ENCODE data around the gene CRAT.

CRAT gene

DNA sequence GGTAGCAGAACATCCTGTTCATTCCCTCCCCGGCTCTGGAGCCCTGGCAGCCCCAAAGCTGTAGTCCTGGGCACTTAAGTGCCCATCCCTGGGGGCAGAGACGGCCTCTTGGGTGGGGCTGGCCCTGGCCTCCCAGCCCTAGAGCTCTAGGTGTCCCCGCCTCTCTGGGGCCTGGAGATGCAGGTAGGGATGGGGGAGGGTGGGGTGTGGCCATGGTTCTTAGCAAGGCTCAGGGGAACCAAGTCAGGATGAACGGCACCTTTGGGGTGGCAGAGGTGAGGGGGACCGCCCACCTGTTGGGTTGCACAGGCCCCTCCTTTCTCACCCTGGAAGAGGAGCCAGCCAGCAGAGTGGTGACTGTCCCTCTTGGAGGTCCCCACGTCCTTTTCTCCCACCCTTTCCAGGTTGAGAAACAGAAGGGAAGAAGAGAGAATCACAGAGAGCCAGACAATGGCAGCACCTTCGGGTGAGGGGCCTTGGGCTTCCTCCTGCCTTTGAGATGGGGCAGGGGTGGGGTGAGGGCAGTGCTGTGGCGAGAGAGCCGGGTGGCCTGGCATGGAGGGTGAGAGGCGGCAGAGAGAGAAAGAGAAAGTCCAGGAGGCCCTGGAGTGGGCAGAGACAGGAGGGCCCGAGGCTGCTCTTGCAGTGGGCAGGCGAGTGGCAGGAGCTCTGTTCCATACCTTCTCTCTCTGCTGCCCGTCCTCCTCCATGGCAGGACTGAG, 2.3 kb downstream of the CRAT start:
- ATAC-seq (no peak), DNase-seq (ENCODE audit: low spot score in 2 of 2) (no peak)
- H3K9me3 Mint-ChIP-seq: no peaks in the 10 kb centered on the region
- peaks cover 15% of the 10 kb centered on the region for H3K4me1 Mint-ChIP-seq
- peaks cover 10% of the 10 kb centered on the region for H3K36me3 Mint-ChIP-seq
- H3K27ac Mint-ChIP-seq: no peak overlapping the region
- peak overlapping the region; percentile 86 for H3K4me3 Mint-ChIP-seq

DNA sequence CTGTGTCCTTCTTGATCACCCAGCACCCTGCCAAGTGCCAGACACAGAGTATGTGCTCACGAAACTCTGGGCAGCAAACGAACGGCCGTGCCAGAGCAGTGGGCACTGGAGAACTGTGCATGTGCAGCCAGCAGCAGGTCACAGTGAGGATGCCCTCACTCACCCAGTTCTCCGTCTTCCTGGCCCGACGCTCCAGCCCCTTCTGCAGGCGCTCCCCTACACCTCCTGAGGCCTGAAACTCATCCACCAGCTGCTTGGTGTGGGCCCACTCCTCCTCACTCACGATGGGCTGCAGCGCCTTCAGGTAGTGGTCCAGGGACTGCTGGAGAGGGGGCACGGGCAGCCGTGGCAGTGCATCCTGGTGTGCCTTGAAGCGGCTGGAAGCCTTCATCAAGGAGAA, 2.9 kb downstream of the CRAT start:
- Mint-ChIP-seq H3K4me1 (peaks cover 15% of the 10 kb centered on the region), H3K27ac (no peak overlapping the region), H3K36me3 (peaks cover 8% of the 10 kb centered on the region)

DNA sequence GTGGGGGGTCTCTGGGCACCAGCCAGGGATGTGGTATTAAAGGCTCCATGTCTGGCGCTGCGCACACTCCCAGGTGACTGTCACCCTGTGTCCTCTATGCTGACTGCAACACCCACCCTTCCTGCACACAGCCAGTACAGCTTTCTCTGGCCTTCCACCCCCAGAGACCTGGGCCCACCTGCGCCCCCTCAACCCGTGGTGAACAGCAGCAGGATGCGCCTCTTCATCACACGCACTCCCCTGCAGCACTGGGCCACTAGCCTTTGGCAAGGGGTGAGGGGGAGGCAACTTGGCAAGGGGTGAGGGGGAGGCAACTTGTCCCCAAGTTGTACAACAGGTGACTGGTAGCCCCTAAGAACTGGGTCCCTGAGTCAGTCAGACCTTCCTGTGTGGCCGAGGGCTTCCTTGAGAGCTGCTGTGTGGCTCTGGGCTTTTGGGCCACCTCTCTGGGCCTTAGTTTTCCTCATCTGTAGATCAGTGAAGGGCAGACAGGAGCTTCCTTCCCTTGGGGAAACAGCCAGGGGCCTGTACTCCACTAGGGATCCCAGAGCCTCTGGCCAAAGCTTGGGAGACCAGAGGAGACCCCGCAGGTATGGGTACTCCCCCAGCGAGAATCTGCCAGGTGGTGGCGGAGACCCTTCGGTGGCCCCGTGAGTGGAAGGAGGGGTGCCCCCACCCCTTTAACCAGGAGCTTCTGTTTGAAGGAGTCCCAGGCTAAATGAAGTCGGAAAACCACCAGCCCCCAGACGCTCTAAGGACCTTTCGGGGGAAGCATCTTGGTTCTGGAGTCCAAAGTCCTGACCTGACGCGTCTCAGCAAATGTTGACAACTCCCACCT, 4.5 kb downstream of the CRAT start:
- H3K4me3 Mint-ChIP-seq: no peak overlapping the region
- H3K27ac Mint-ChIP-seq: peak overlapping the region; percentile 18
- H3K36me3 Mint-ChIP-seq: peaks cover 8% of the 10 kb centered on the region
- DNase-seq (ENCODE audit: low spot score in 2 of 2) (no peak), ATAC-seq (no peak)
- H3K4me1 Mint-ChIP-seq: peaks cover 15% of the 10 kb centered on the region
- no peaks in the 10 kb centered on the region for H3K9me3 Mint-ChIP-seq

More for the DNA sequence above, 2.9 kb downstream of the CRAT start:
- DNase-seq (ENCODE audit: low spot score in 2 of 2) (no peak), ATAC-seq (no peak)
- no peak overlapping the region for H3K4me3 Mint-ChIP-seq
- H3K9me3 Mint-ChIP-seq: no peaks in the 10 kb centered on the region

DNA sequence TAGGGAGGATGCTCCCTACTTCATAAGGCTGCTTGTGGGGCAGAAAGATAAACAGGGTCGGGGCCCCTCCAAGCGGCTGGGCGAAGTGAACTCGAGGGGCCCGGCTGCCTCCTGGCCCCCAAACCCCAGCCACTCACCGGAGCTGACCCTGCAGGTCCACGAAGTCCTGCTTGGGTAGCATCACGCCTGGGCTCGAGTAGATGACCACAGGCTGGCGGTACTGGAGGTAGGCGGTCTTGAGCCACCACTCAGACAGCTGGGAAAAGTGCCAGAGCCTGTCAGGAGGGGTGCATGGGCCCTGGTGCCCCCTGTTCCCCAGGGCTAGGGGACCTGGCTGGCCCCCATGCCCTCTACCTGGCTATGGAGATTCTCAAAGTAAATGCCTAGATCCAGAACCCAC, 6.5 kb downstream of the CRAT start:
- H3K36me3 Mint-ChIP-seq: peaks cover 8% of the 10 kb centered on the region
- peaks cover 7% of the 10 kb centered on the region for H3K4me1 Mint-ChIP-seq
- H3K27ac Mint-ChIP-seq: no peak overlapping the region
- no peak for ATAC-seq
- no peak overlapping the region for H3K4me3 Mint-ChIP-seq
- DNase-seq (ENCODE audit: low spot score in 2 of 2): no peak
- H3K9me3 Mint-ChIP-seq: no peaks in the 10 kb centered on the region

DNA sequence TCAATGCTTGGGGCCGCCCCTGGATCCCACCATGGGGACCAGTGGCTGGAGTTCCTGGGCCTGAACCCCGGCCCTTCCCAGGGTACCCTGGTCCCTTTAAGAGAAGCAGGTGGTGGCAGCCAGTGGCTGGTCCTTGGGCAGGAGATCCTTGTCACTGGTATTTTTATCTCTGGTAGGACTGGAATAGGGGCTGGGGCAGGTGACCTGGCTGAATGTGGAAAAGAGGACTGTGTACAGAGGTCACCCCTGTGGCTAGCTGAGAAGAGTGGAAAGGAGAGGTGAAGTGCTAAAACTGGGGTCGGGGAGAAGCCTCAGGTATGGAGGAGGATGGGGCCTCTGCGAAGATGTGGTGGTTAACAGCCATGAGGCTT, 7.0 kb downstream of the CRAT start:
- H3K36me3 Mint-ChIP-seq: peaks cover 8% of the 10 kb centered on the region
- H3K27ac Mint-ChIP-seq: no peak overlapping the region
- DNase-seq (ENCODE audit: low spot score in 2 of 2): no peak
- peaks cover 2% of the 10 kb centered on the region for H3K4me1 Mint-ChIP-seq
- no peaks in the 10 kb centered on the region for H3K9me3 Mint-ChIP-seq
- no peak overlapping the region for H3K4me3 Mint-ChIP-seq
- no peak for ATAC-seq

- Mint-ChIP-seq H3K27ac (no peak overlapping the region), H3K36me3 (peaks cover 8% of the 10 kb centered on the region), H3K9me3 (no peaks in the 10 kb centered on the region), H3K4me3 (no peak overlapping the region), H3K4me1 (no peaks in the 10 kb centered on the region)
- DNase-seq (ENCODE audit: low spot score in 2 of 2): no peak
- peak; percentile 50 for ATAC-seq
These were observed 7.6 kb downstream of the CRAT start for GRCh38 chr9:129102791-129103594.

GRCh38 chr9:129102095-129102525, 8.5 kb downstream of the CRAT start:
- no peaks in the 10 kb centered on the region for H3K9me3 Mint-ChIP-seq
- H3K27ac Mint-ChIP-seq: peak overlapping the region; percentile 74
- H3K4me3 Mint-ChIP-seq: no peak overlapping the region
- no peaks in the 10 kb centered on the region for H3K4me1 Mint-ChIP-seq
- DNase-seq (ENCODE audit: low spot score in 2 of 2): no peak
- no peak for ATAC-seq
- peaks cover 6% of the 10 kb centered on the region for H3K36me3 Mint-ChIP-seq

DNA sequence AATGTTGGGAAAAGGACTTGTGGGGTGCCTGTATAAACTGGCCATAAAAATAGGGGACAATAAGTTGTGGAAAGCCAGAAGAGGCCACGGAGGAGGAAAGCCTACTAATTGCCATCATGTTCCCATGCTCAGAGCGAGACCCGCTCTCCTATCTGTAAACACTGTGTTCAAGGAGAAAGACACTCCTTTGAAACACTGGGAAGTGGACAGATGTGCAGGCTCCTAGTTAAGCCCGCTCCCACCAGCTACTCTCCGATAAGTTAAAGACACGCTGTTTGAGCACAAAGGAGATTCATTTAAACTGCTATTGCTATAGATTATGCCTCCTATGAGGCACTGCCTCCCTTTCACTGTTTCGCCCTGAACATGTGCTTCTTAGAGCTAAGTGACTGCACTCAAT, 9.3 kb downstream of the CRAT start:
- Mint-ChIP-seq H3K27ac (peak overlapping the region; percentile 74), H3K4me1 (no peaks in the 10 kb centered on the region), H3K36me3 (no peaks in the 10 kb centered on the region), H3K9me3 (no peaks in the 10 kb centered on the region), H3K4me3 (no peak overlapping the region)
- ATAC-seq: no peak
- no peak for DNase-seq (ENCODE audit: low spot score in 2 of 2)

DNA sequence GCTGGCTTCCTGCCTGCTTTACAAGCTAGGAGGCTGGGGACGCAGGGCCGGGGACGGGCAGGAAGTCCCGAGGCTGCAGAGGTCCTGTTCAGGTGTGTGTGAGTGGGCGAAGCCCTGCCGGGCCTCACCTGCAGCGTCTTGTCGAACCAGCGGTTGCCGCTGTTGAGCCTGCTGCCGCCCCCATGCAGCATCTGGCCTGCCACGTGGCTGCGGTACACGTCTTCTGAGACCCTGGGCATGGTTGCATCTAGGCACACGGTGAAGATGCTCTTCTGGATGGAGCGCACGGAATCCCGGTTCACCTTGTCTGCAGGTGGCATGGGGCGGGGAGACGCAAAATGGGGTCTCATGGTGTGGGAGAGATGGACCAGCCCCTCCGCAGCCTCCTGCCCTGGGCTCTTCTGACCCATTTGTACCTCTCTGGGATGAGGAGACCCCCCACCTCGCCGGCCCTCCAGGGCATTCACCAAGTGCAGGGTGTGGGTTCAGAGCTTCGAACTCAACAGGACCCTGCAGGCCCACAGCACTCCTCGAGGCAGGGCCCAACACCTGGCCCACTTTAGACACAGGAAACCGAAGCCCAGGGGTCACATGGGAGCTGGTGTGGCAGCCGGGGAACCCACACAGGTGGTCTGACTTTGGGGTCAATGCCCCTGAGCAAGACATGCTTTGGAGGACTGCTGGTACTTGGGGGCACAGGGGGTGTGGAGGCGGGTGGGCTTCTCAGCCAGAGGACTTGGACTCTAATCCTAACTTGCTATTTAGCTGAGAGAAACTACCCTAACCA, 10.0 kb downstream of the CRAT start:
- DNase-seq (ENCODE audit: low spot score in 2 of 2): no peak
- ATAC-seq: no peak
- no peaks in the 10 kb centered on the region for H3K9me3 Mint-ChIP-seq
- H3K27ac Mint-ChIP-seq: peak overlapping the region; percentile 74
- no peaks in the 10 kb centered on the region for H3K36me3 Mint-ChIP-seq
- no peak overlapping the region for H3K4me3 Mint-ChIP-seq
- no peaks in the 10 kb centered on the region for H3K4me1 Mint-ChIP-seq

GRCh38 chr9:129098328-129098727, 12.3 kb downstream of the CRAT start:
- H3K4me3 Mint-ChIP-seq: no peak overlapping the region
- H3K4me1 Mint-ChIP-seq: peaks cover 5% of the 10 kb centered on the region
- H3K36me3 Mint-ChIP-seq: no peaks in the 10 kb centered on the region
- DNase-seq (ENCODE audit: low spot score in 2 of 2) (no peak), ATAC-seq (no peak)
- H3K9me3 Mint-ChIP-seq: no peaks in the 10 kb centered on the region
- no peak overlapping the region for H3K27ac Mint-ChIP-seq

- peaks cover 6% of the 10 kb centered on the region for H3K4me1 Mint-ChIP-seq
- DNase-seq (ENCODE audit: low spot score in 2 of 2) (no peak), ATAC-seq (no peak)
- no peak overlapping the region for H3K27ac Mint-ChIP-seq
- no peak overlapping the region for H3K4me3 Mint-ChIP-seq
- H3K9me3 Mint-ChIP-seq: no peaks in the 10 kb centered on the region
- no peaks in the 10 kb centered on the region for H3K36me3 Mint-ChIP-seq
These were observed 12.8 kb downstream of the CRAT start for GRCh38 chr9:129097671-129098306.

- H3K4me1 Mint-ChIP-seq: peaks cover 6% of the 10 kb centered on the region
- no peak for DNase-seq (ENCODE audit: low spot score in 2 of 2)
- no peak for ATAC-seq
- H3K36me3 Mint-ChIP-seq: no peaks in the 10 kb centered on the region
- no peaks in the 10 kb centered on the region for H3K9me3 Mint-ChIP-seq
- H3K27ac Mint-ChIP-seq: no peak overlapping the region
- H3K4me3 Mint-ChIP-seq: no peak overlapping the region
These were observed 14.7 kb downstream of the CRAT start for GRCh38 chr9:129095908-129096307.

DNA sequence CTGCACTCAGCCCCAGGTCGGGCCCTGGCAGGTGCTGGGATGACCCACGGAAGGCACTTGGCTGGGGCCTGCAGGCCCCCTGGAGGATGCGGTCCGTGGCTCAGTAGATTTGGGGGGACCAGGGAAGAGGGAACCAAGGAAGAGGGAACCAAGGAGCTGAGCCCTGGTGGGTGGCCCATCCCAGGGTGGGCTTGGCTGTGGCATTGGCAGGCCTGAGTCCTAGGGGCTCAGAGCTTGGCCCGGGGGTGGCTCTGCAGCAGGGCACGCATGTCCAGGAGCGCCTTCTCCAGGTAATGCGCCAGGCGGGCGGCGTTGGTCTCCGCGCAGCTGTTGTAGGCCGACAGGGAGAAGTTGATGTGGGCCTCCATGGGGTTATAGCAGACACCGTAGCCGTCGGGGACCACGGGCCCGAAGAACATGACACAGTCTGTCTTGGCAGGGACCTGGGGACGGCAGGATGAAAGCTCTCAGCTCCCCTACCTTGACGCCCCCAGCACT, 15.4 kb downstream of the CRAT start:
- Mint-ChIP-seq H3K9me3 (no peaks in the 10 kb centered on the region), H3K4me3 (no peak overlapping the region), H3K4me1 (peaks cover 6% of the 10 kb centered on the region), H3K36me3 (peaks cover under 1% of the 10 kb centered on the region), H3K27ac (peak overlapping the region; percentile 87)
- ATAC-seq (no peak), DNase-seq (ENCODE audit: low spot score in 2 of 2) (no peak)

DNA sequence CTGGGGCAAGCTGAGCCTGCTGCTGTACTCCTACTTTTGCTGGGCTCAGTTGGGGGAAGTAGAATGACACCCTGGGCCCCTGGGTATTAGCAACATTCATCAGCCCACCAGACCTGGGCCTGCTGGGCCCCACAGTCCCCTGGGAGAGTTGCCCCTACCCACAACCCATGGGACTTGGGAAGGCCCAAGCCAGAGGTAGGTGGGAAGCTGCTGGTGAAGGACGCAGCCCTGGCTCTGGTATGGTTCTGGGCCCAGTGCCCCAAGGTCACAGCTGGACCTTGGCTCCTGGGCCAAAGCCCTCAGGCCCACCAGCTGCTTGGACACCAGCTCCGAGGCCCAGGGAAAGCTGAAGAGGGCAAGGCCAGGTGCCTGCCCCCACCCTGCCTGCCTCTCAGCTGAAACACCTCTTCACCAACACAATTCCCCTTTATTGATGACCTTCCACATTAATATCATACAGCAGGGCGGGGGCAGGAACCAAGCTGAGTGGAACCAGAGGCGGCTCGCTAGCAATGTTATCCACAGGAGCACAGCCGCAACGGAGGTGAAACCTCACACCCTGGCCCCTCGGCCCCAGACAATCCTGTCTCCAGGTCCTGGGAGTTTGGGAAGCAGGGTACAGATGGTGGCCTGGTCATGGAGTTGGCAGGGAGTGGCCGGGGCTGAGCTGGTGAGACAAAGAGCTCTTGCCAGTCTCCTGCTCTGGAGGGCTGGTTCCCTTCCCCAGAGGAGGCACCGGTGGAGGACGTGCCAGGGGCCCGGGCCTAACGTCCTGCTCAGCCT, 16.0 kb downstream of the CRAT start:
- H3K36me3 Mint-ChIP-seq: peaks cover 7% of the 10 kb centered on the region
- DNase-seq (ENCODE audit: low spot score in 2 of 2): no peak
- peak overlapping the region; percentile 87 for H3K27ac Mint-ChIP-seq
- ATAC-seq: no peak
- no peak overlapping the region for H3K4me3 Mint-ChIP-seq
- peaks cover 6% of the 10 kb centered on the region for H3K4me1 Mint-ChIP-seq
- no peaks in the 10 kb centered on the region for H3K9me3 Mint-ChIP-seq

Data from stimulated activated effector memory CD8-positive, alpha-beta T cell treated with anti-CD3 and anti-CD28 coated beads, Interleukin-12 subunit alpha, Interleukin-12 subunit beta, amount 100 ng/mL, for 72 hours (primary cell).